SH-SY5Y (cell line): ENCODE measurements around the gene EFR3B.

ENCODE experiments used
- GATA2 ChIP-seq: IDR thresholded peaks from 2 replicates; pipeline ENCODE4 v1.6.1; 2011; ENCODE audit warnings: mild to moderate bottlenecking, low read depth, low read length
- GATA3 ChIP-seq: IDR thresholded peaks from 2 replicates; pipeline ENCODE4 v1.6.1; 2011; ENCODE audit warnings: low read depth, mild to moderate bottlenecking, low read length, moderate library complexity

GRCh38 chr2:25201265-25201664 is 159.4 kb downstream of the EFR3B start:
- TF ChIP-seq GATA2 (no peak), GATA3 (no peak)
